Measurements from ENCODE around the gene TPCN2.
"Not testable (repeated sequence)": the region's sequence is repeated elsewhere in the genome, so short reads cannot be mapped to it uniquely, and the experiment has no call there.

TPCN2 gene

GRCh38 chr11:69125861-69126260 is 77.1 kb downstream of the TPCN2 start:
- no peak overlapping the region for H3K4me3 ChIP-seq (ENCODE audit: low read length)
- H3K9ac ChIP-seq (ENCODE audit: low read length) = no peak overlapping the region
- no peaks in the 10 kb centered on the region for H3K27me3 ChIP-seq (ENCODE audit: control insufficient read depth, insufficient read depth, low read length)
- no peaks in the 10 kb centered on the region for H3K36me3 ChIP-seq (ENCODE audit: control insufficient read depth, low read depth, low read length)
- H3K27ac ChIP-seq (ENCODE audit: low read length) = no peak overlapping the region
- H3K9me3 ChIP-seq (ENCODE audit: control insufficient read depth, low read depth, low read length) = peaks cover 3% of the 10 kb centered on the region
- H3K4me1 ChIP-seq (ENCODE audit: control insufficient read depth, low read depth, low read length) = peaks cover 11% of the 10 kb centered on the region

GRCh38 chr11:69126286-69126685 is 77.6 kb downstream of the TPCN2 start:
- no peaks in the 10 kb centered on the region for H3K27me3 ChIP-seq (ENCODE audit: control insufficient read depth, insufficient read depth, low read length)
- no peaks in the 10 kb centered on the region for H3K36me3 ChIP-seq (ENCODE audit: control insufficient read depth, low read depth, low read length)
- H3K9ac ChIP-seq (ENCODE audit: low read length) = no peak overlapping the region
- no peak overlapping the region for H3K27ac ChIP-seq (ENCODE audit: low read length)
- peaks cover 3% of the 10 kb centered on the region for H3K9me3 ChIP-seq (ENCODE audit: control insufficient read depth, low read depth, low read length)
- peaks cover 16% of the 10 kb centered on the region for H3K4me1 ChIP-seq (ENCODE audit: control insufficient read depth, low read depth, low read length)
- H3K4me3 ChIP-seq (ENCODE audit: low read length) = no peak overlapping the region

- H3K27me3 ChIP-seq (ENCODE audit: control insufficient read depth, insufficient read depth, low read length) = no peaks in the 10 kb centered on the region
- no peaks in the 10 kb centered on the region for H3K36me3 ChIP-seq (ENCODE audit: control insufficient read depth, low read depth, low read length)
- H3K4me1 ChIP-seq (ENCODE audit: control insufficient read depth, low read depth, low read length) = peaks cover 13% of the 10 kb centered on the region
- H3K4me3 ChIP-seq (ENCODE audit: low read length) = no peak overlapping the region
- H3K27ac ChIP-seq (ENCODE audit: low read length) = no peak overlapping the region
- peaks cover 3% of the 10 kb centered on the region for H3K9me3 ChIP-seq (ENCODE audit: control insufficient read depth, low read depth, low read length)
- H3K9ac ChIP-seq (ENCODE audit: low read length) = no peak overlapping the region
Observed at GRCh38 chr11:69127081-69127850, 78.5 kb downstream of the TPCN2 start.

DNA sequence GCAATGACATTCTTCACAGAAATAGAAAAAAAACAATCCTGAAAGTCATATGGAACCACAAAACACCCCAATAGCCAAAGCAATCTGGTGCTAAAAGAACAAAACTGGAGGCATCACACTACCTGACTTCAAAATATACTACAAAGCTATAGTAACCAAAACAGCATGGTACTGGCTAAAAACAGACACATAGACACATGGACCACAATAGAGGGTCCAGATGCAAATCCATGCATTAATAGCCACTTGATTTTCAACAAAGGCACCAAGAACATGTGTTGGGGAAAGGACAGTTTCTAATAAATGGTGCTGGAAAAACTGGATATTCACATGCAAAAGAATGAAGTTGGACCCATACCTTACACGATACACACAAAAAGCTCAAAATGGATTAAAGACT is 79.2 kb downstream of the TPCN2 start:
- no peaks in the 10 kb centered on the region for H3K27me3 ChIP-seq (ENCODE audit: control insufficient read depth, insufficient read depth, low read length)
- H3K4me3 ChIP-seq (ENCODE audit: low read length) = no peak overlapping the region
- no peaks in the 10 kb centered on the region for H3K36me3 ChIP-seq (ENCODE audit: control insufficient read depth, low read depth, low read length)
- H3K9me3 ChIP-seq (ENCODE audit: control insufficient read depth, low read depth, low read length) = peaks cover 3% of the 10 kb centered on the region
- no peak overlapping the region for H3K27ac ChIP-seq (ENCODE audit: low read length)
- peaks cover 10% of the 10 kb centered on the region for H3K4me1 ChIP-seq (ENCODE audit: control insufficient read depth, low read depth, low read length)
- H3K9ac ChIP-seq (ENCODE audit: low read length) = no peak overlapping the region

DNA sequence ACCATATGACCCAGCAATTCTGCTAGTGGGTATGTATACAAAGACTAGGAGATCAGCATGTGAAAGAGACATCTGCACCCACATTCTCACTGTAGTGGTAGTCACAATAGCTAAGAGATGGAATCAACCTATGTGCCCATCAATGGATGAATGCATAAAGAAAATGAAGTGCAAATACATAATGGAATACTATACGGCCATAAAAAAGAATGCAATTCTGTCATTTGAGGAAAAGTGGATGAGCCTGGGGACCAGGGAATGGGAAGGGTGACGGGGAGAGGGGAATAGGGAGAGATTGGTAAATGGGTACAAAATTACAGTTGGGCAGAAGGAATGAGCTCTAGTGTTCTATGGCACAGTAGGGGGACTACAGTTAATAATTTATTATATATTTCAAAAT is 80.3 kb downstream of the TPCN2 start:
- Histone ChIP-seq H3K4me3 (ENCODE audit: low read length) (no peak overlapping the region), H3K9ac (ENCODE audit: low read length) (no peak overlapping the region), H3K27me3 (ENCODE audit: control insufficient read depth, insufficient read depth, low read length) (no peaks in the 10 kb centered on the region), H3K4me1 (ENCODE audit: control insufficient read depth, low read depth, low read length) (peaks cover 7% of the 10 kb centered on the region), H3K27ac (ENCODE audit: low read length) (no peak overlapping the region), H3K36me3 (ENCODE audit: control insufficient read depth, low read depth, low read length) (no peaks in the 10 kb centered on the region), H3K9me3 (ENCODE audit: control insufficient read depth, low read depth, low read length) (peaks cover 3% of the 10 kb centered on the region)

DNA sequence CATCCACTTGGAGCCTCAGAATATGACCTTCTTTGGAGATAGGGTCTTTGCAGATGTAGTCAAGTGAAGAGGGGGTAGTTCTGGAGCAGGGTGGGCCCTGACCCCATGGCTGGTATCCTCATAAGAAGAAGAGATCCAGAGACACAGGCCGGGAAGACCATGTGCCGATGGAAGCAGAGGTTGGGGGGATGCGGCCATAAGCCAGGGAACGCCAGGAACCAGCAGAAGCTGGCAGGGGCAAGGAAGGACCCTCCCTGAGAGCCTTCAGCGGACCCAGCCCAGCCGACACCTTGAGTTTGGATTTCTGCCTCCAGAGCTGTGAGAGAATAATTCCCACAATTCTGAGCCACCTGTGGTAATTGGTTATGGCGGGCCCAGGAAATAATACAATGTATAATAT is 80.9 kb downstream of the TPCN2 start:
- Histone ChIP-seq H3K27me3 (ENCODE audit: control insufficient read depth, insufficient read depth, low read length) (no peaks in the 10 kb centered on the region), H3K27ac (ENCODE audit: low read length) (no peak overlapping the region), H3K4me1 (ENCODE audit: control insufficient read depth, low read depth, low read length) (peaks cover 6% of the 10 kb centered on the region), H3K9ac (ENCODE audit: low read length) (no peak overlapping the region), H3K4me3 (ENCODE audit: low read length) (no peak overlapping the region), H3K9me3 (ENCODE audit: control insufficient read depth, low read depth, low read length) (peaks cover 3% of the 10 kb centered on the region), H3K36me3 (ENCODE audit: control insufficient read depth, low read depth, low read length) (no peaks in the 10 kb centered on the region)

- Histone ChIP-seq H3K27ac (ENCODE audit: low read length) (no peak overlapping the region), H3K4me3 (ENCODE audit: low read length) (no peak overlapping the region), H3K4me1 (ENCODE audit: control insufficient read depth, low read depth, low read length) (peaks cover 6% of the 10 kb centered on the region), H3K9me3 (ENCODE audit: control insufficient read depth, low read depth, low read length) (peaks cover 3% of the 10 kb centered on the region), H3K9ac (ENCODE audit: low read length) (no peak overlapping the region), H3K27me3 (ENCODE audit: control insufficient read depth, insufficient read depth, low read length) (no peaks in the 10 kb centered on the region), H3K36me3 (ENCODE audit: control insufficient read depth, low read depth, low read length) (no peaks in the 10 kb centered on the region)
Observed at GRCh38 chr11:69130654-69131053, 81.9 kb downstream of the TPCN2 start.

GRCh38 chr11:69131121-69131566 is 82.4 kb downstream of the TPCN2 start:
- H3K27me3 ChIP-seq (ENCODE audit: control insufficient read depth, insufficient read depth, low read length) = no peaks in the 10 kb centered on the region
- H3K27ac ChIP-seq (ENCODE audit: low read length) = no peak overlapping the region
- H3K4me1 ChIP-seq (ENCODE audit: control insufficient read depth, low read depth, low read length) = peaks cover 6% of the 10 kb centered on the region
- H3K9me3 ChIP-seq (ENCODE audit: control insufficient read depth, low read depth, low read length) = peaks cover 3% of the 10 kb centered on the region
- no peaks in the 10 kb centered on the region for H3K36me3 ChIP-seq (ENCODE audit: control insufficient read depth, low read depth, low read length)
- no peak overlapping the region for H3K4me3 ChIP-seq (ENCODE audit: low read length)
- H3K9ac ChIP-seq (ENCODE audit: low read length) = no peak overlapping the region

DNA sequence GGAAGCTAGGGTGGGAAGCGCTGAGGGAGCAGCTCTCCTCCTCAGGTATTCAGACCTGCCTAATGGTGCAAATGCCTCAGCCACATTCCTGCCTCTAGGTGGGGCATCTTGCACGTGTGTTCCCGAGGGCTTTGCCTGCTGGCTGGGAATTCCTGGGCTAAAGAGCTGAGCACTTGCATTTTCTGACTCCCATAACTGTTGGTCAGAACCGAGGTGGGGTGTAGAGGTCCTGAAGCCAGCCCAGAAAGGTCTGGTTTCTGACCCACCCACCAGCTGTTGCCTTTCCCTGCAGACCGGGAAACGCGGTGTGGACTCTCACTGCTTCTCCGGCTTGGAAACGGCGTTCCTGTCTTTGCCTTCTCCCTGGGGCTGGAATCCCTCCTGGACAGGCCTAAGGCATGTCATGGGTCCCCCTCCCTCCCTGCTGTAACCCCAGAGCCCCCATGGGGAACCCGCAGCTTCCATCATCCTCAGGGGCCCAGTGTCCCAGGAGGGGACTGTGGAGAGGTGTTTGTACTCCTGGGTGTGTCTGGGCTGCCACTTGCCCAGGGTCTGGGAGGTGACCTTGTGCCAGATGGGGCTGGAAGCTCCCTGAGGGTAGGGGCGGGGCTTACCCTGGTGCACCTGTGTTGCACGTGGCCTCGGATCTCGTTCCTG is 83.0 kb downstream of the TPCN2 start:
- Histone ChIP-seq H3K36me3 (ENCODE audit: control insufficient read depth, low read depth, low read length) (no peaks in the 10 kb centered on the region), H3K4me1 (ENCODE audit: control insufficient read depth, low read depth, low read length) (peaks cover 6% of the 10 kb centered on the region), H3K4me3 (ENCODE audit: low read length) (no peak overlapping the region), H3K9ac (ENCODE audit: low read length) (no peak overlapping the region), H3K27ac (ENCODE audit: low read length) (no peak overlapping the region), H3K9me3 (ENCODE audit: control insufficient read depth, low read depth, low read length) (peaks cover 3% of the 10 kb centered on the region), H3K27me3 (ENCODE audit: control insufficient read depth, insufficient read depth, low read length) (no peaks in the 10 kb centered on the region)

DNA sequence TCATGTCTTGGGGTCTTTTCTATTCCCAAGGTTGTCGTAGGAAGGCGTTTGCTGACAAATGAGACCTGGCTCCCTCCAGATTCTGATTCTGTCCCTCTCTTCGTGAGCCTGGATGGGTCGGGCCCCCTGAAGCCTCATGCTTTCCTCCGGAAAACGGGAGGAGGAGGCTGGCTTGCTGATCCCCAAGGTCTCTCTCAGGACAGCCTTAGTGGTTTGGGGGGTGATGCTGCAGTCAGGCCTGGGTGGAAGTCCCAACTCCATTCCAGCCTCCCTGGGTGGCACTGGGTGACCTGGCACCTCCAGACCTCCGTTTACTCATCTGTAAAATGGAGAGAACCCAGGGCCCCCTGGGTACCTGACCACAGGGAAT is 83.6 kb downstream of the TPCN2 start:
- Histone ChIP-seq H3K4me1 (ENCODE audit: control insufficient read depth, low read depth, low read length) (peaks cover 6% of the 10 kb centered on the region), H3K4me3 (ENCODE audit: low read length) (no peak overlapping the region), H3K36me3 (ENCODE audit: control insufficient read depth, low read depth, low read length) (no peaks in the 10 kb centered on the region), H3K27ac (ENCODE audit: low read length) (no peak overlapping the region), H3K9ac (ENCODE audit: low read length) (no peak overlapping the region), H3K27me3 (ENCODE audit: control insufficient read depth, insufficient read depth, low read length) (no peaks in the 10 kb centered on the region), H3K9me3 (ENCODE audit: control insufficient read depth, low read depth, low read length) (peaks cover 3% of the 10 kb centered on the region)

GRCh38 chr11:69133251-69133650 is 84.5 kb downstream of the TPCN2 start:
- H3K27ac ChIP-seq (ENCODE audit: low read length) = no peak overlapping the region
- peaks cover 6% of the 10 kb centered on the region for H3K4me1 ChIP-seq (ENCODE audit: control insufficient read depth, low read depth, low read length)
- no peak overlapping the region for H3K4me3 ChIP-seq (ENCODE audit: low read length)
- H3K27me3 ChIP-seq (ENCODE audit: control insufficient read depth, insufficient read depth, low read length) = no peaks in the 10 kb centered on the region
- no peaks in the 10 kb centered on the region for H3K36me3 ChIP-seq (ENCODE audit: control insufficient read depth, low read depth, low read length)
- H3K9ac ChIP-seq (ENCODE audit: low read length) = no peak overlapping the region
- no peaks in the 10 kb centered on the region for H3K9me3 ChIP-seq (ENCODE audit: control insufficient read depth, low read depth, low read length)

DNA sequence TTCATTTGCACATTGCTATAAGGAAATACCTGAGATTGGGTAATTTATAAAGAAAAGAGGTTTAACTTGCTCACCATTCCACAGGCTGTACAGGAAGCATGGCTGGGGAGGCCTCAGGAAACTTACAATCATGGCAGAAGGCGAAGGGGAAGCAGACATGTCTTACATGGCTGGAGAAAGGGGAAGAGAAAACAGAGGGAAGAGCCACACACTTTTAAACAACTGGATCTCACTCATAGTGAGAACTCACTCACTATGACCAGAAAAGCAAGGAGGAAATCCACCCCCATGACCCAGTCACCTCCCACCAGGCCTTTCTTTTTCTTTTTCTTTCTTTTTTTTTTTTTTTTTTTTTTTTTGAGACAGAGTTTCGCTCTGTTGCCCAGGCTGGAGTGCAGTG is 85.5 kb downstream of the TPCN2 start:
- H3K4me1 ChIP-seq (ENCODE audit: control insufficient read depth, low read depth, low read length); H3K4me3 ChIP-seq (ENCODE audit: low read length); H3K27me3 ChIP-seq (ENCODE audit: control insufficient read depth, insufficient read depth, low read length); H3K27ac ChIP-seq (ENCODE audit: low read length); H3K9me3 ChIP-seq (ENCODE audit: control insufficient read depth, low read depth, low read length); H3K9ac ChIP-seq (ENCODE audit: low read length); H3K36me3 ChIP-seq (ENCODE audit: control insufficient read depth, low read depth, low read length): not testable (repeated sequence)
